Adrenal gland (tissue), 19 donors: ENCODE measurements around the gene C12orf42. TPM values are rescaled to one million over a fixed set of nuclear protein-coding genes. Genes with fewer than 3 reads are reported as not detected.

Experiments used
- DNase-seq, 7 donors: peaks; one replicate each; pipeline ENCODE4 v3.0.0-alpha.2; 2019 to 2020
- H3K27ac ChIP-seq, 5 donors: fragments of 200-600 bp; sonication (generic) in 4 of 5; 1 replicate in 3 of 5; 2 replicates in 2 of 5; pipeline versions ENCODE4 v1.5.1 to v1.8.0; 2016 to 2020; ENCODE audit warnings: mild to moderate bottlenecking in 1 of 5
- H3K27me3 ChIP-seq: fragments of 200-600 bp; 2 replicates; pipeline ENCODE4 v1.8.0; 2021
- H3K36me3 ChIP-seq, 2 donors: fragments of 200-600 bp; replicated peaks in 1 of 2; 1 replicate in 1 of 2; 2 replicates in 1 of 2; pipeline versions ENCODE4 v1.5.1 to v1.8.0; 2018 to 2022
- H3K4me1 ChIP-seq, 2 donors: fragments of 200-600 bp; replicated peaks in 1 of 2; 1 replicate in 1 of 2; 2 replicates in 1 of 2; pipeline versions ENCODE4 v1.5.1 to v1.8.0; 2018 to 2021
- H3K4me3 ChIP-seq, 4 donors: fragments of 200-600 bp; sonication (generic) in 3 of 4; one replicate each; pipeline ENCODE4 v1.5.1; 2016 to 2018
- H3K9me3 ChIP-seq, 3 donors: fragments of 200-600 bp; sonication (generic) in 1 of 3; replicated peaks in 1 of 3; 1 replicate in 2 of 3; 2 replicates in 1 of 3; pipeline versions ENCODE4 v1.5.1 to v1.8.0; 2016 to 2021
- POLR2A ChIP-seq, 2 donors: fragments of 450-650 bp; IDR thresholded peaks; one replicate each; pipeline ENCODE4 v1.6.1; 2017; ENCODE audit warnings: antibody characterized with exemption in 2 of 2, mild to moderate bottlenecking in 2 of 2, moderate library complexity in 1 of 2
- WGBS, 4 donors: extraction: QIAGEN DNeasy Blood & Tissue Kit in 2 of 4; methylation state at CpG; one replicate each; pipeline versions ENCODE4 v1.1.5 to v1.1.7; 2013 to 2017; 5-methylcytosine and 5-hydroxymethylcytosine counted together
- intact Hi-C, 2 donors: fragments of 100-400 bp; cut with DNase I; formaldehyde crosslinking; loops; one replicate each; pipeline versions ENCODE4 v1.14.1 to v1.15.0; 2022 to 2023
- long read RNA-seq, 10 donors: library from polyadenylated mRNA in 3 of 10; unstranded in 2 of 10; stranded (forward) in 1 of 10; transcript quantifications; one replicate each; pipeline ENCODE4 v2.0.0 and lab custom pipeline, GENCODE V29; 2021 to 2026
- polyA plus RNA-seq, 3 donors: library from polyadenylated mRNA; stranded (reverse); fragments of 200-250 nt in 2 of 3; fragments of 350-450 nt in 1 of 3; fragmentation: Illumina TruSeq in 1 of 3; extraction: RNeasy Lipid Tissue Mini Kit (QIAGEN cat#74804) in 1 of 3; gene quantifications; one replicate each; pipeline ENCODE4 v1.2.3, GENCODE V29; 2013 to 2014
- total RNA-seq, 9 donors: library from RNA; depleted of rRNA in 4 of 9; stranded (reverse); fragments of >200 nt in 4 of 9; fragments of 120-200 nt in 1 of 9; fragmentation: NEBNext Ultra II Directional in 1 of 9; extraction: Animal tissue kit (Norgen Biotek cat#: 25700) in 1 of 9; gene quantifications; one replicate each; pipeline versions ENCODE4 v1.1.0 to v1.2.4, GENCODE V29; 2013 to 2023
- TF ChIP-seq, protein P1 (sequence below), 6 experiments: fragments of 450-650 bp in 4 of 6; fragments of 200-600 bp in 2 of 6; sonication (generic) in 1 of 6; IDR thresholded peaks; 1 replicate in 5 of 6; 2 replicates in 1 of 6; pipeline versions ENCODE4 v1.5.1 to v1.8.0; 2016 to 2021; ENCODE audit warnings: antibody characterized with exemption in 6 of 6, mild to moderate bottlenecking in 2 of 6, moderate library complexity in 1 of 6
- donor health status: healthy with polysubstance abuse.
- donor health status: Bipolar disorder and iron deficiency.
- donor health status: DM: yes; HTN: yes; CAD: no.
- donor health status: DM: no; HTN: no; CAD: no.
- donor health status: DM: no; HTN: no; CAD: no.
- donor health status: DM: yes; HTN: yes; CAD: no.

The C12orf42 gene
- total RNA-seq (not detected), polyA plus RNA-seq (under 1 TPM in 1 of 3 donors, not detected in 2; 0.07 TPM)
- long read RNA-seq, donor 1: 0 reads
- long read RNA-seq, donor 2: 0 reads
- long read RNA-seq, donor 3: 0 reads
- long read RNA-seq, donor 4: 0 reads
- long read RNA-seq, donor 5: 0 reads
- long read RNA-seq, donor 6: 0 reads
- long read RNA-seq, donor 7: 0 reads
- long read RNA-seq, donor 8: 0 reads
- long read RNA-seq, donor 9: 0 reads
- long read RNA-seq, donor 10: 0 reads

DNA sequence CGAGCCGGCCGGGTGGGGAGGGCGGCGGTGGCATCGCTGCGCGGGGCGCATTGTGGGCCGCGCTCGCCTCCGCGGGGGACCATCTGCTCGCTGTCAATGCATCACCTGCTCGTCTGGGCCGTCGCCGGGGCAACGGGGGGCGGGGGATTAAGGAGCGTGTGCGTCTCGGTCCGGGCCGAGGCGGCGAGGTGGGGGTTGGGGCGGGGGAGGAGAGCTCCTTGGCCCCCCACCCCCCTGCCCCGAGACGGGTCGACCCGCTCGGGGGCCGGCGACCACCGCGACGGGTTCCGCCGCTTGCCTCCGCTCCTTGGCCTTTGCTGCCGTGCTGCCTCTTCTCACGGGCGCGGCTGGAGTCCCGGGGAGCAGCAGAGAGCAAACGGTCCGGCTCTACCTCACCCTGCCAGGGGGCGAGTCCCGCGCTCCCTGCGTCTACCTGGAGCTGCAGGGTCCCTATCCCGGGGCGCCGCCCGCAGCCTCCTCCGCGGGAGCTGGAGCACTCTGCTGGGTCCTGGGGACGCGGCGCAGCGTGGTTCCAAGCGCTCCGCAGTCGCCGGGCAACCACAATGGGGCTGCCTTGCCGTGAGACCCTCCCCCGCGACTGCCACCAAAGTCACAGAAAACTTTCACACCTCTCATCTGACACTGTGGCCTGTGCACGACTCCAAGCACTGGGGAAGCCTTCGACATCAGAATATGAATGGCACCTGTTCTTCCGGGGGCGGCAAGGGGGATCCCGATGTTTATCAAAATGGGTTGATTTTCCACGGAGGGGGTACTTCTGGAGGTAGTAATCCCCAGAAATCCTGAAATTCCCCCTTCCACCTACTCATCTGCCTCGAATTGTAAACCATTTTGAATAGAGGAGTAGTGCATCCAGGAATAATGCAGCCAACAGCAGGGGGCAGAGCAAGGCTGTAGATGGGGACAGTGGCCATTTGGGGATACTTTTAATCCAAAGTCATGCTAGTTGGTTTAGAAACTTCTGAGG, at the start of gene C12orf42:
TSS of gene C12orf42 (minus strand) at position 500 of the 988 bp plus-strand sequence. CDS start 17,542 bp downstream, outside the sequence.
- H3K27ac ChIP-seq: no peak within 1 kb of the TSS
- H3K27me3 ChIP-seq: peaks cover 22% of the 10 kb centered on the region
- peaks cover 0 to 8% of the 10 kb centered on the region in 2 donors for H3K4me1 ChIP-seq
- peak in 5 of 7 donors; percentile 13 to 71 (median 22) for DNase-seq
- intact Hi-C loops: no loop called here
- WGBS, 4 donors: 0 to 2% (median 1%) methylated on average over 8 to 77 of the region's 77 CpGs
- H3K9me3 ChIP-seq: no peaks in the 10 kb centered on the region
- no peaks in the 10 kb centered on the region for H3K36me3 ChIP-seq
- H3K4me3 ChIP-seq: peak within 1 kb of the TSS in 1 of 4 donors; percentile 49
- no peak for TF ChIP-seq POLR2A (IDR thresholded peaks at IDR 0.05)
- TF ChIP-seq, protein P1, sequence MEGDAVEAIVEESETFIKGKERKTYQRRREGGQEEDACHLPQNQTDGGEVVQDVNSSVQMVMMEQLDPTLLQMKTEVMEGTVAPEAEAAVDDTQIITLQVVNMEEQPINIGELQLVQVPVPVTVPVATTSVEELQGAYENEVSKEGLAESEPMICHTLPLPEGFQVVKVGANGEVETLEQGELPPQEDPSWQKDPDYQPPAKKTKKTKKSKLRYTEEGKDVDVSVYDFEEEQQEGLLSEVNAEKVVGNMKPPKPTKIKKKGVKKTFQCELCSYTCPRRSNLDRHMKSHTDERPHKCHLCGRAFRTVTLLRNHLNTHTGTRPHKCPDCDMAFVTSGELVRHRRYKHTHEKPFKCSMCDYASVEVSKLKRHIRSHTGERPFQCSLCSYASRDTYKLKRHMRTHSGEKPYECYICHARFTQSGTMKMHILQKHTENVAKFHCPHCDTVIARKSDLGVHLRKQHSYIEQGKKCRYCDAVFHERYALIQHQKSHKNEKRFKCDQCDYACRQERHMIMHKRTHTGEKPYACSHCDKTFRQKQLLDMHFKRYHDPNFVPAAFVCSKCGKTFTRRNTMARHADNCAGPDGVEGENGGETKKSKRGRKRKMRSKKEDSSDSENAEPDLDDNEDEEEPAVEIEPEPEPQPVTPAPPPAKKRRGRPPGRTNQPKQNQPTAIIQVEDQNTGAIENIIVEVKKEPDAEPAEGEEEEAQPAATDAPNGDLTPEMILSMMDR (IDR thresholded peaks at IDR 0.05): peak in 3 of 6 experiments; percentile 19 to 43 (median 27)

DNA sequence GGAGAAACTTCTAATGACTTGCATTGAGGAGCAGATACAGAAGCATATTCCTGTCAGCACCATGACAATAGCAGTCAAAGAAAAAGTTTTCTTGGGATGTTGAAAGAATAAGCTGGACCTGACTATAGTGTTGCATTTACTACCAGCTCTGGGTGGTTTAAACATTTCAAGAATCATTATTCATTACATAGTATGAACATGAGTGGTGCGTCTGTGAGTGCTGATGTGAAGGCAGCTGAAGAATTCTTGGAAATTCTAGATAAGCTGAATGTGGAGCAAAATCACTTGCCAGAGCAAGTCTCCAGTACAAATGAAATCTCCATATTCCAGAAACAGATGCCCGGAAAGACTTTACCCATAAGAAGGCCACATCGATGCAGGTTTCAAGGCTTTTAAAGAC, 46.3 kb upstream of the C12orf42 start:
- Histone ChIP-seq H3K27ac (no peak overlapping the region), H3K4me1 (no peaks in the 10 kb centered on the region), H3K27me3 (no peaks in the 10 kb centered on the region), H3K4me3 (no peak overlapping the region), H3K9me3 (no peaks in the 10 kb centered on the region), H3K36me3 (no peaks in the 10 kb centered on the region)
- TF ChIP-seq, protein P1 (IDR thresholded peaks at IDR 0.05): no peak
- no peak for TF ChIP-seq POLR2A (IDR thresholded peaks at IDR 0.05)
- WGBS, 4 donors: 77 to 85% (median 83%) methylated on average over 3 of the region's 3 CpGs
- intact Hi-C loops: no loop called here
- no peak for DNase-seq

DNA sequence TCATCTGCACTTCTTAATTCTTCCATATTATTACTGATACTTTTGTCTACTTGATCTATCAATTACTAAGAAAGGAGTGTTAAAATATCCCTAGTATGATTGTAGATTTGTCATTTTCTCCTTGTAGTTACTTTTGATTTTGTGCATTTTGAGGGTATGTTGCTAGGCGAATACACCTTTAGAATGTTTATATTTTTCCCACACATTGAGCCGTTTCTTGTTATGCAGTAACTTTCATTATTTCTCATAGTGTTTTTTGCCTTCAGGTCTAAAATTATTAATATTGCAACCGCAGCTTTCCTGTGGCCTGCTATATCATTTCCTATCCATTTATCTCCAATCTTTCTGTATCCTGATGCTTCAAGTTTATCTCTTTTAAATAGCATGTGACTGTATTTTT, 44.6 kb upstream of the C12orf42 start:
- WGBS, 4 donors: 48 to 64% (median 56%) methylated on average over 3 of the region's 3 CpGs
- no peak for DNase-seq
- H3K27me3 ChIP-seq: no peaks in the 10 kb centered on the region
- TF ChIP-seq, protein P1 (IDR thresholded peaks at IDR 0.05): no peak
- TF ChIP-seq POLR2A (IDR thresholded peaks at IDR 0.05): no peak
- no peaks in the 10 kb centered on the region for H3K36me3 ChIP-seq
- H3K4me3 ChIP-seq: no peak overlapping the region
- intact Hi-C loops: no loop called here
- H3K4me1 ChIP-seq: no peaks in the 10 kb centered on the region
- H3K9me3 ChIP-seq: no peaks in the 10 kb centered on the region
- H3K27ac ChIP-seq: no peak overlapping the region

DNA sequence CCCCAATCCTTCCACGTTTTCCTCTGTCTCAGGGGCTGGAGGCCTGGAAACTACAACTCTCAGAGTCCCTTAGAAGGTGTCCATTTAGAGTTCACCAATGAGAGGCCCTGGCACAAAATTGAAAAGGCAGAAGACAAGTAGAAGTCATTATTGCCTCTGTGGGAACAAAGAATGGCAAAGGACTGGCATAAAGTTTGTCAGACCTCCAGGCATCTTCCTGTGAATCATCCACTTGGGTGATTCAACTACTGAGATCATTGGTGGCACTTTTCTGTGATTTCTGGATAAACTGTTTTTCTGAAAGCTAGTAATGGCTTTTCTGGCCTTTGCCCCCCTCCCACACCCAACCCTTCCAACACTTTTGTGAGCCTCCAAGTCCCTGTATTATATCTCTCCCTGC, 42.6 kb upstream of the C12orf42 start:
- intact Hi-C loops: no loop called here
- Histone ChIP-seq H3K4me3 (no peak overlapping the region), H3K4me1 (no peaks in the 10 kb centered on the region), H3K9me3 (no peaks in the 10 kb centered on the region), H3K27ac (no peak overlapping the region), H3K27me3 (no peaks in the 10 kb centered on the region), H3K36me3 (no peaks in the 10 kb centered on the region)
- 40 to 61% (median 48%) methylated on average over 1 of the region's 1 CpG for WGBS, 4 donors
- DNase-seq: no peak
- no peak for TF ChIP-seq POLR2A (IDR thresholded peaks at IDR 0.05)
- TF ChIP-seq, protein P1 (IDR thresholded peaks at IDR 0.05): no peak
